CD4-positive, alpha-beta T cell treated with Interleukin-15 for 4 hours (primary cell): ENCODE measurements around the gene FGD2.

Source experiments
- DNase-seq: peaks from one replicate; pipeline ENCODE4 v3.0.0-alpha.2; 2020; ENCODE audit warnings: low spot score

The FGD2 gene

GRCh38 chr6:37018198-37019064 lies 13.0 kb downstream of the FGD2 start:
- peak; percentile 91 for DNase-seq

- no peak for DNase-seq
Measured at GRCh38 chr6:37019065-37019450, 13.6 kb downstream of the FGD2 start.

- DNase-seq, result no peak
Measured at GRCh38 chr6:37020381-37020780, 14.9 kb downstream of the FGD2 start.

GRCh38 chr6:37020812-37021211 lies 15.4 kb downstream of the FGD2 start:
- no peak for DNase-seq

GRCh38 chr6:37021356-37022129 lies 16.1 kb downstream of the FGD2 start:
- peak; percentile 85 for DNase-seq

- DNase-seq, result no peak
Measured at GRCh38 chr6:37022135-37022863, 16.8 kb downstream of the FGD2 start.

GRCh38 chr6:37024656-37025337 lies 19.3 kb downstream of the FGD2 start:
- DNase-seq, result peak; percentile 47

GRCh38 chr6:37025621-37026466 lies 20.4 kb downstream of the FGD2 start:
- no peak for DNase-seq

GRCh38 chr6:37027036-37027720 lies 21.7 kb downstream of the FGD2 start:
- DNase-seq, result no peak

- DNase-seq, result no peak
Measured at GRCh38 chr6:37027811-37028469, 22.5 kb downstream of the FGD2 start.

GRCh38 chr6:37029249-37029971 lies 24.0 kb downstream of the FGD2 start:
- DNase-seq, result peak; percentile 55

GRCh38 chr6:37030599-37030998 lies 25.1 kb downstream of the FGD2 start:
- DNase-seq, result no peak

- DNase-seq, result no peak
Measured at GRCh38 chr6:37032239-37032638, 26.8 kb downstream of the FGD2 start.

GRCh38 chr6:37033255-37033654 lies 27.8 kb downstream of the FGD2 start:
- peak; percentile 42 for DNase-seq

- no peak for DNase-seq
Measured at GRCh38 chr6:37033819-37034795, 28.7 kb downstream of the FGD2 start.

- no peak for DNase-seq
Measured at GRCh38 chr6:37036146-37036545, 30.7 kb downstream of the FGD2 start.

GRCh38 chr6:37038292-37039198 lies 33.1 kb downstream of the FGD2 start:
- no peak for DNase-seq
